Esophagus squamous epithelium (tissue), 4 donors: Measurements from ENCODE around the gene ZNF189.

Source experiments
- CTCF ChIP-seq, 6 experiments: fragments of 450-650 bp in 4 of 6; fragments of 200-600 bp in 2 of 6; sonication (generic) in 2 of 6; IDR thresholded peaks; one replicate each; pipeline ENCODE4 v1.5.1; 2016 to 2019; ENCODE audit warnings: antibody characterized with exemption in 6 of 6, mild to moderate bottlenecking in 4 of 6, moderate library complexity in 4 of 6
- POLR2A ChIP-seq, 4 donors: fragments of 450-650 bp; IDR thresholded peaks; one replicate each; pipeline ENCODE4 v1.6.1; 2017; ENCODE audit warnings: antibody characterized with exemption in 4 of 4, mild to moderate bottlenecking in 4 of 4, moderate library complexity in 3 of 4

DNA sequence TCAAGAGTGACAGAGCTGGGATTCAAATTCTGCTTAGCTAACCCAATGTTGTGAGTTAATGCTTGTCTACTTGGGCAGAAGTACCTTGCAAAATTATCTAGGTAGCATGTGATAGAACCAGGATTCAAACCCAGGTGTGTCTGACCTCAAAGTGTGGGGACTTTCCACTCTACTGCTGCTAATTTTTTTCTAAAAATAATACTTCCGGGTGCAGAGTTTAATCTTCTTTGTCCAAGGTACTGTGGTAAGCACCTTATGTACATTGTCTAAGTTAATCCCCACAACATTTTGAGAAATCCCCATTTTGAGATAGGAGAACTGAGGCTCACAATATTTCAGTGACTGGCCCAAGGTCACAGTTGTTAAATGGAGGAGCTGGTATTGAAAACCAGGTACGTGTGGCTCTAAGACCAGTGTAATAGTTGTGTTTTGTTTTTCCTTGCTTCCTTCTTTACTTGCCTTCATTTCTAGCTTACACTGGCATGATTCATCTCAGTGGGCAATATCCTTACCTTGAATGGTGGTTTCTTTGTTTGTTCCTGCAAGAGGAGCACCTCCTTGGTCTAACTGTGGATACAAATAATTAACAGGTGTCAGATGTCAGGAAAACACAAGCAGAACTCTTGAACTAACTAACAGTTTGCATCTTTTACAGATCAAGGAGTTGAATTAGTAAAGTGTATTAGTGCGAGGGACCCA, 29.5 kb downstream of the ZNF189 start:
- TF ChIP-seq CTCF (IDR thresholded peaks at IDR 0.05) = no peak
- no peak for TF ChIP-seq POLR2A (IDR thresholded peaks at IDR 0.05)
